KMS-11 (cell line): Measurements from ENCODE around the gene EFCAB6.

ENCODE experiments used
- H2AFZ ChIP-seq: fragments of 200-600 bp; sonication (generic); 2 replicates; pipeline ENCODE4 v1.6.1; 2016; ENCODE audit warnings: antibody characterized with exemption, mixed run types, low read depth
- H3K27ac ChIP-seq: fragments of 200-600 bp; sonication (generic); 2 replicates; pipeline ENCODE4 v1.6.1; 2016; ENCODE audit warnings: mild to moderate bottlenecking, mixed run types
- H3K27me3 ChIP-seq: fragments of 200-600 bp; sonication (generic); 2 replicates; pipeline ENCODE4 v1.6.1; 2017; ENCODE audit warnings: mild to moderate bottlenecking, low read depth, mixed run types, moderate library complexity; ENCODE audit not compliant: insufficient read depth
- H3K36me3 ChIP-seq: fragments of 200-600 bp; sonication (generic); 2 replicates; pipeline ENCODE4 v1.6.1; 2017; ENCODE audit warnings: mild to moderate bottlenecking, mixed run types; ENCODE audit not compliant: insufficient read depth
- H3K4me1 ChIP-seq: fragments of 200-600 bp; sonication (generic); 2 replicates; pipeline ENCODE4 v1.6.1; 2016; ENCODE audit warnings: mild to moderate bottlenecking, low read depth, mixed run types; ENCODE audit not compliant: poor library complexity, severe bottlenecking
- H3K4me2 ChIP-seq: fragments of 200-600 bp; sonication (generic); 2 replicates; pipeline ENCODE4 v1.7.0; 2016; ENCODE audit warnings: mild to moderate bottlenecking, mixed run types
- H3K4me3 ChIP-seq: fragments of 200-600 bp; sonication (generic); IDR thresholded peaks from 2 replicates; pipeline ENCODE4 v1.6.1; 2017; ENCODE audit warnings: low read depth, low read length, mixed read lengths; ENCODE audit not compliant: insufficient read depth
- H3K79me2 ChIP-seq: fragments of 200-600 bp; sonication (generic); 2 replicates; pipeline ENCODE4 v1.6.1; 2016; ENCODE audit warnings: low read depth, mixed run types; ENCODE audit not compliant: insufficient read depth
- H3K9ac ChIP-seq: fragments of 200-600 bp; sonication (generic); 2 replicates; pipeline ENCODE4 v1.6.1; 2016; ENCODE audit warnings: mild to moderate bottlenecking, mixed run types
- H4K20me1 ChIP-seq: fragments of 200-600 bp; sonication (generic); 2 replicates; pipeline ENCODE4 v1.6.1; 2016; ENCODE audit warnings: mild to moderate bottlenecking, mixed run types; ENCODE audit not compliant: insufficient read depth
- CTCF ChIP-seq: fragments of 200-600 bp; sonication (generic); conservative IDR thresholded peaks from 2 replicates; pipeline ENCODE4 v1.6.1; 2017; ENCODE audit warnings: low read depth, mild to moderate bottlenecking, antibody characterized with exemption, low read length, moderate library complexity, mixed read lengths

EFCAB6 gene

GRCh38 chr22:43541462-43542407, 270.4 kb downstream of the EFCAB6 start:
- H3K27me3 ChIP-seq = peaks cover 2% of the 10 kb centered on the region; the same call in 1 of the 2 replicates
- no peak overlapping the region for H3K4me3 ChIP-seq
- H4K20me1 ChIP-seq = no peaks in the 10 kb centered on the region
- H2AFZ ChIP-seq = no peak overlapping the region
- no peak for TF ChIP-seq CTCF
- no peaks in the 10 kb centered on the region for H3K79me2 ChIP-seq
- H3K4me1 ChIP-seq = no peaks in the 10 kb centered on the region
- H3K27ac ChIP-seq = no peak overlapping the region
- no peaks in the 10 kb centered on the region for H3K36me3 ChIP-seq
- no peak overlapping the region for H3K4me2 ChIP-seq
- H3K9ac ChIP-seq = no peak overlapping the region

- Histone ChIP-seq H3K4me2 (no peak overlapping the region), H2AFZ (no peak overlapping the region), H3K27ac (no peak overlapping the region), H3K79me2 (no peaks in the 10 kb centered on the region), H3K9ac (no peak overlapping the region), H4K20me1 (no peaks in the 10 kb centered on the region), H3K4me1 (no peaks in the 10 kb centered on the region), H3K27me3 (peaks cover 8% of the 10 kb centered on the region; the same call in 1 of the 2 replicates), H3K4me3 (no peak overlapping the region), H3K36me3 (no peaks in the 10 kb centered on the region)
- no peak for TF ChIP-seq CTCF
Observed at GRCh38 chr22:43541022-43541421, 271.1 kb downstream of the EFCAB6 start.

DNA sequence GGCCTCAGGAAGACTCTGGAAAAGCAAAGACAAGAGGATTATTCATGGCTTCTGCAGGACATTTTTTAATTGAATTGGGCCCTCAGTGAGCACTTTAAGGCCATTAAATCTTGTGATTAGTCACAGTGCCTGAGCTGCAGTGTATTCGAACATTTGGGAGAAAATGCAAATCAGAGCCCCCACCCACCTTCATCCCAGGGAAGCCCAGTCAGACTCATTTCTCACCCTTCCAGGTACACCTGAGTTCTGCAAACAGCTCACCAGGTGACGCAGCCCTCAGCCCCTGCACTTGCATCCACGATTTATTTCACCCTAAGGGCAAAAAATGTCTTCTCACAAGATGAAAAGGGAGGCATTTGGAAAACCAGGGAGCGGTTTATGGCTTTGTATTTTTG, 271.6 kb downstream of the EFCAB6 start:
- no peaks in the 10 kb centered on the region for H4K20me1 ChIP-seq
- H3K27ac ChIP-seq = no peak overlapping the region
- no peak overlapping the region for H3K4me2 ChIP-seq
- H3K27me3 ChIP-seq = peaks cover 11% of the 10 kb centered on the region; the same call in 1 of the 2 replicates
- H3K79me2 ChIP-seq = no peaks in the 10 kb centered on the region
- H3K4me1 ChIP-seq = no peaks in the 10 kb centered on the region
- no peak overlapping the region for H3K4me3 ChIP-seq
- no peak overlapping the region for H2AFZ ChIP-seq
- no peak overlapping the region for H3K9ac ChIP-seq
- H3K36me3 ChIP-seq = no peaks in the 10 kb centered on the region
- no peak for TF ChIP-seq CTCF

DNA sequence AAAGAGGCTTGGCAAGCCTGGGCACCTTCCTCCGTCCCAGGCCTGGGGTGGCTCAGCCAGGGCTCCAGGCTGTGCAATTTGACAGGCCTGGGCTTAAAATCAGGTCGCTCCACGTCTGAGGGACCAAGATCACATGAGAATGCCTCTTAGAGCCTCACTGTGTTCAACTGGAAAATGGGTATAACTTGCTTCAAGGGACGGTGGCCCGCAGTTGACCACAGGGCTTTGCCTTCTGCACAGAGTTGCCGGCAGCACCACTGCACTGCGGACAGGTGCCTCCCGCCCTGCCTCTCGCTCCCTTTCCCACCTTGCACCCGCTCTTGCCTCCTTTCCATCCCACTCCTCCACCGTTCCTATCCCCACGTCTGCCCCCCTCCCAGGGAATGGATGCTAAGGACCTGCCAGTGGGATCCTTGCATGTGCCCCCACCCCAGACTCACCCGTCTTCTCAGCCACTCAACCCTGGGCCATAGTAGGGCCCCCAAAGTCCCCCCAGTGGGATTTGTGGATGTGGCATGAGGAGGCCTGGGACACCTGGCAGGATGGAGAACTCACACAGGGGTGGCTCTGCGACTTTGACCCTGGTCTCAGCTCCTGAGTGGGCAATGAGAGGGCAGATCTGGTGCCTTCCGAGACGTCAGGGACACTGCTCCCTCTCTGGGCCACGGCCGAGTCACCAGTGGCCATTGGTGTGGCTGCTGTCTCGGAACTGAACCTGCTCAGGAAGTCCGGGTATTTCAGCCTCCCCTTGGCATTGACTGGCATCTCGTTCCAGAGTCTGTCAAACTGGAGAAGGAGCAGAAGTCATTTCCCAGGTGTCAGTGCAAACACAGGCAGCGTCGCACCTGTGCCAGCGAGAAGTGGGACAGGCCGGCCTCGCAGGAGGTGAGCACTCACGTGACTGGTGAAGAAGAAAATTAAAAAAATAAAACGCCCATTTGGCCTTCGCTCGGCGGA, 272.3 kb downstream of the EFCAB6 start:
- no peak overlapping the region for H2AFZ ChIP-seq
- no peaks in the 10 kb centered on the region for H3K4me1 ChIP-seq
- no peak overlapping the region for H3K9ac ChIP-seq
- H3K79me2 ChIP-seq = no peaks in the 10 kb centered on the region
- peaks cover 15% of the 10 kb centered on the region; the same call in 1 of the 2 replicates for H3K27me3 ChIP-seq
- no peaks in the 10 kb centered on the region for H3K36me3 ChIP-seq
- no peaks in the 10 kb centered on the region for H4K20me1 ChIP-seq
- H3K4me3 ChIP-seq = no peak overlapping the region
- H3K27ac ChIP-seq = no peak overlapping the region
- TF ChIP-seq CTCF = no peak
- no peak overlapping the region for H3K4me2 ChIP-seq
